Mesodermal cell (in vitro differentiated cells): ENCODE measurements around the gene RNASEL.

Experiments
- H3K27ac ChIP-seq: 2 replicates; pipeline ENCODE4 v1.7.0; 2013; ENCODE audit warnings: mild to moderate bottlenecking, low read depth, low read length, moderate library complexity; ENCODE audit not compliant: severe bottlenecking
- H3K36me3 ChIP-seq: 2 replicates; pipeline ENCODE4 v1.7.1; 2013; ENCODE audit warnings: mild to moderate bottlenecking, low read length, moderate library complexity; ENCODE audit not compliant: control insufficient read depth, insufficient read depth
- H3K4me1 ChIP-seq: one replicate; pipeline ENCODE4 v1.7.1; 2013; ENCODE audit warnings: mild to moderate bottlenecking, low read length; ENCODE audit not compliant: insufficient read depth, control insufficient read depth, poor library complexity, severe bottlenecking
- H3K4me3 ChIP-seq: 2 replicates; pipeline ENCODE4 v1.7.0; 2013; ENCODE audit warnings: low read length, control low read depth, mild to moderate bottlenecking; ENCODE audit not compliant: insufficient read depth, poor library complexity, severe bottlenecking; ENCODE audit errors: extremely low read depth
- H3K9me3 ChIP-seq: 2 replicates; pipeline ENCODE4 v1.7.1; 2013; ENCODE audit warnings: mild to moderate bottlenecking, low read length, moderate library complexity; ENCODE audit not compliant: control insufficient read depth
- WGBS, 2 experiments: methylation state at CpG; one replicate each; pipeline ENCODE4 v1.1.5; 2013; ENCODE audit warnings: missing lambda C conversion rate in 2 of 2; ENCODE audit not compliant: insufficient coverage in 2 of 2; 5-methylcytosine and 5-hydroxymethylcytosine counted together

Gene RNASEL

DNA sequence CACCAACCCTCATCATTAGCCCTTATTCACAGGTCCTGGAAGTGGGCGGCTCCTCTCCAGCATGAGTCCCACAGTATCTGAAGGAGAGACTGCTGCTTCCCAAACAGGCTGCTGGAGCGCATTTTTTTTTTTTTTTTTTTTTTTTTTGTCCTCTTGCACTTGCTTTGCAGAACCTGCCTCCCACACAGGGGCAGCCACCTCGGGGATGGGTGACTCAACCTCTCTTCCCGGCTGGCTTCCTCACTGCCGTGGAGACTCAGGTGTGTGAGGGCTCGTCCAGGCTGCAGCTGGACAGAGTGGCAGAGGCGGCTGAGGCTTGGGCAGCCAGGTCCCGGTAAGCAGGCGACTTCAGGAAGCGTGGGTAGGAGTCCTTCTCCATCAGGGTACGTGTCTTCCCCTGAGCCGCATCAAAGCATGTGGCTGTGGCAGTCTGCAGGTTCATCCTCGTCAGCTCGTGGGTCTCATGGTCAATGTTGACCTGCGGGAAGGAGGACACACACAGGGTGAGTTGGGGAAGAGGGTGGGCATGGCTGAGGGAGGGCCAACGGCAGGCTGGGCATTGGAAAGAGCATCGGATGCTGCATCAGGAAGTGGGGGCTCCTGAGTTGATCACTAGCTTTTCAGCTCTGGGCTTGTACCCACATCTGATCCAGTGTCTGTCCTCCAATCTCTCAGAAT is 11.1 kb upstream of the RNASEL start:
- no peaks in the 10 kb centered on the region for H3K4me1 ChIP-seq
- H3K4me3 ChIP-seq: no peak overlapping the region
- H3K36me3 ChIP-seq: peaks cover 3% of the 10 kb centered on the region
- H3K9me3 ChIP-seq: no peaks in the 10 kb centered on the region
- 93 to 94% methylated on average over 16 of the region's 17 CpGs for WGBS, 2 experiments
- H3K27ac ChIP-seq: no peak overlapping the region

GRCh38 chr1:182599339-182599738 is 10.3 kb upstream of the RNASEL start:
- peaks cover 3% of the 10 kb centered on the region for H3K36me3 ChIP-seq
- H3K4me1 ChIP-seq: no peaks in the 10 kb centered on the region
- H3K4me3 ChIP-seq: no peak overlapping the region
- no peaks in the 10 kb centered on the region for H3K9me3 ChIP-seq
- 78 to 82% methylated on average over 6 of the region's 6 CpGs for WGBS, 2 experiments
- H3K27ac ChIP-seq: no peak overlapping the region

- Histone ChIP-seq H3K36me3 (peaks cover 3% of the 10 kb centered on the region), H3K4me1 (no peaks in the 10 kb centered on the region), H3K27ac (no peak overlapping the region), H3K9me3 (no peaks in the 10 kb centered on the region), H3K4me3 (no peak overlapping the region)
- 92 to 93% methylated on average over 5 of the region's 5 CpGs for WGBS, 2 experiments
Measured at GRCh38 chr1:182598296-182598695, 9.2 kb upstream of the RNASEL start.

GRCh38 chr1:182596934-182597333 is 7.9 kb upstream of the RNASEL start:
- Histone ChIP-seq H3K4me3 (no peak overlapping the region), H3K36me3 (peaks cover 3% of the 10 kb centered on the region), H3K9me3 (no peaks in the 10 kb centered on the region), H3K4me1 (no peaks in the 10 kb centered on the region), H3K27ac (no peak overlapping the region)
- WGBS, 2 experiments: 94 to 100% methylated on average over 3 to 4 of the region's 6 CpGs

DNA sequence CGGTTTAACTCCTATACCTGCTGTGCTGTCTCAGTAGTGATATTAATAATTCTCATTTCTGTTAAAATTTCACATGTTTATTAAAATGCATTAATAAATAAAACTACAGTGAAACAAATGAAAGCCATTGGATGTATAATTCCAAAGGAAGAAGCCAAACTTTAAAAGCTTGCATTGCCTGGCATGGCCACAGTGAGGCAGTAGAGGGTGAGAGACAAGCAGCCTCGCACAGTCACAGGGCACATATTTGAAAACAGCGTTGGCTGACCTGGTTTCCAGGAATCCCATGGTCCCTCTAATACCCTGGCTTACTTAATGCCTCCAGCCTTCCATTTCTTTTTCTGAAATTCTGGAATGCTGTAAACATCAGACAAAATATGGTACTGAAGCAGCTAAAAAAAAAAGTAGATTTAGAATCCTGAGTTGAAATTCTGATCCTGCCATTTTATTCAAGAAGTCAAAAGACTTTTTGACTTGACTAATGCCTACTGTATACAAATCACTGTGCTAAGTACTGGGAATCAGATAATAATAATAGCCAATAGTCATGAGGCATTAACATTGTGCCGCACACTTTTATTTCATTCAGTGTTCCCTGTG is 6.7 kb upstream of the RNASEL start:
- Histone ChIP-seq H3K4me1 (no peaks in the 10 kb centered on the region), H3K9me3 (no peaks in the 10 kb centered on the region), H3K4me3 (no peak overlapping the region), H3K36me3 (peaks cover 3% of the 10 kb centered on the region), H3K27ac (no peak overlapping the region)
- WGBS, 2 experiments: 39% methylated on average over 3 of the region's 4 CpGs

GRCh38 chr1:182589931-182590330 is 875 bp upstream of the RNASEL start:
- no peak overlapping the region for H3K4me3 ChIP-seq
- WGBS, 2 experiments: 87 to 96% methylated on average over 3 to 4 of the region's 5 CpGs

DNA sequence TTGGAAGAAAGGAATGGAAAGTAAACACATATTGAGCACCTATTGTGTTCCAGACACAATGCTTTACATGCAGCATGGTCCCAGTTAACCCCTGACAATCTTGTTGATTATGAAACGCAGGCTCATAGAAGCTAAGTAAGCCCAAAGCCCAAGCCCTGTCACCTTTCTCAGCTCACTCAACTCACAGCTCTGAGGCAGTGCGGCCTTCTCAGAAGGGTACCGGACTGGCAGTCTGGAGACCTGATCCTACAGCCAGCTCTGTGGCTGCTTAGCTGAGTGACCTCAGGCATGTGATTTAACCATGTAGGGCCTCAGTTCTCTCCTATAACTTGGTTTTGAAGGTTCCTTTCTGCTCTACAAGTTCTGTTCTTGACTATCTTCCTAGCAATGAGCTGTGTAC is 464 bp upstream of the RNASEL start:
- Histone ChIP-seq H3K27ac (no peak overlapping the region), H3K4me3 (no peak overlapping the region), H3K4me1 (no peaks in the 10 kb centered on the region), H3K36me3 (no peaks in the 10 kb centered on the region), H3K9me3 (no peaks in the 10 kb centered on the region)
- WGBS, 2 experiments: 85 to 86% methylated on average over 3 of the region's 3 CpGs

More at GRCh38 chr1:182589931-182590330, 875 bp upstream of the RNASEL start:
- Histone ChIP-seq H3K36me3 (no peaks in the 10 kb centered on the region), H3K4me1 (no peaks in the 10 kb centered on the region), H3K9me3 (no peaks in the 10 kb centered on the region), H3K27ac (no peak overlapping the region)

DNA sequence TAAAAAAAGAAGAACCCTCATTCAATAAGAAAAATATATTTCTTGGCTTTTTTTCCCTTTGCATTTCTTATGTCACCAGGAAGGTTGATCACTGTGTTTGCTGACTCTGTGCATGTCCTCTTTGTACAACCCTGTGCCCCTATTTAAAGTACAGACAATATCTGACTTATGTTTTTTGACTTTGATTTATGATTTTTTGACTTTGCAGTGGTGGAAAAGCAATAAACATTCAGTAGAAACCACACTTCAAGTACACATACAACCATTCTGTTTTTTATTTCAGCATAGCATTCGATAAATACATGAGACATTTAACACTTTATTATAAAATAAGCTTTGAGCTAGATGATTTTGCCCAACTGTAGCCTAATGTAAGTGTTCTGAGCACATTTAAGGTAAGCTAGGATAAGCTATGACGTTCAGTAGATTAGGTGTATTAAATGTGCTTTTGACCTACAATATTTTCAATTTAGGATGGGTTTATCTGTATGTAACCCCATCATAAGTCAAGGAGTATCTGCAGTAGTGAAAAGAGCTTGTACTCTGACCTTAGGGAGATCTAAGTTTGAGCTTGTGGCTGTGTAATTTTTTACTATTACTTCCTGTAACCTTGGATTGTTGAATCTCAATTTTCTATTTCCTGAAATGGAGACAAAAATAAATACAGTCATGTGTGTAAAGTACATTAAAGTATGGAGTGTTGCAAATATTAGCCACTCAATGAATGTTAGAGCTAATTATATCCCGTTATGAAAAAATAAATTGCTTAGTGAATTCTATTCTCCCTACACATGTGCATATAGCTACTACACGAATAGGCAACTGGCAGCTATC is 1.2 kb downstream of the RNASEL start:
- Histone ChIP-seq H3K36me3 (no peaks in the 10 kb centered on the region), H3K4me3 (no peak overlapping the region), H3K27ac (no peak overlapping the region), H3K4me1 (no peaks in the 10 kb centered on the region), H3K9me3 (no peaks in the 10 kb centered on the region)
- 86 to 88% methylated on average over 1 to 2 of the region's 4 CpGs for WGBS, 2 experiments

GRCh38 chr1:182587093-182587492 is 2.0 kb downstream of the RNASEL start:
- H3K36me3 ChIP-seq: no peaks in the 10 kb centered on the region
- no peak overlapping the region for H3K4me3 ChIP-seq
- no peak overlapping the region for H3K27ac ChIP-seq
- H3K4me1 ChIP-seq: no peaks in the 10 kb centered on the region
- WGBS, 2 experiments: no CpG with 5 or more reads among the region's 1 CpG
- H3K9me3 ChIP-seq: no peaks in the 10 kb centered on the region

- no peak overlapping the region for H3K4me3 ChIP-seq
- no peaks in the 10 kb centered on the region for H3K4me1 ChIP-seq
- H3K27ac ChIP-seq: no peak overlapping the region
- no peaks in the 10 kb centered on the region for H3K9me3 ChIP-seq
- H3K36me3 ChIP-seq: no peaks in the 10 kb centered on the region
- 93 to 95% methylated on average over 11 of the region's 11 CpGs for WGBS, 2 experiments
Measured at GRCh38 chr1:182586380-182586779, 2.7 kb downstream of the RNASEL start.
